Kidney epithelial cell (primary cell): ENCODE data around the gene TMEM50A. TPM values are rescaled to one million over a fixed set of nuclear protein-coding genes. Genes with fewer than 3 reads are reported as not detected.
"Not testable (repeated sequence)": the region's sequence is repeated elsewhere in the genome, so short reads cannot be mapped to it uniquely, and the experiment has no call there.

ENCODE experiments used
- DNase-seq: peaks from one replicate; pipeline ENCODE4 v3.0.0-alpha.2; 2010; ENCODE audit warnings: low read depth
- H3K27me3 ChIP-seq: 2 replicates; pipeline ENCODE4 v1.6.0; 2011; ENCODE audit warnings: low read length; ENCODE audit not compliant: control insufficient read depth, insufficient read depth
- H3K36me3 ChIP-seq: 2 replicates; pipeline ENCODE4 v1.5.1; 2011; ENCODE audit warnings: low read length; ENCODE audit not compliant: control insufficient read depth, insufficient read depth
- H3K4me3 ChIP-seq: 2 replicates; pipeline ENCODE4 v1.5.1; 2011; ENCODE audit warnings: low read depth, mild to moderate bottlenecking, control low read depth, low read length
- total RNA-seq: library from RNA; depleted of rRNA; stranded (reverse); fragments of >200 nt; gene quantifications from 2 replicates; pipeline ENCODE4 v1.2.3, GENCODE V29; 2015
- TF ChIP-seq, protein P1 (sequence below): IDR thresholded peaks from 2 replicates; pipeline ENCODE4 v1.5.1; 2011; ENCODE audit warnings: mild to moderate bottlenecking, moderate library complexity, low read length, control low read depth, inconsistent platforms; ENCODE audit not compliant: insufficient read depth, poor library complexity, severe bottlenecking

The TMEM50A gene
- total RNA-seq, 1 donor from 2014 or later, result 88.5 TPM

DNA sequence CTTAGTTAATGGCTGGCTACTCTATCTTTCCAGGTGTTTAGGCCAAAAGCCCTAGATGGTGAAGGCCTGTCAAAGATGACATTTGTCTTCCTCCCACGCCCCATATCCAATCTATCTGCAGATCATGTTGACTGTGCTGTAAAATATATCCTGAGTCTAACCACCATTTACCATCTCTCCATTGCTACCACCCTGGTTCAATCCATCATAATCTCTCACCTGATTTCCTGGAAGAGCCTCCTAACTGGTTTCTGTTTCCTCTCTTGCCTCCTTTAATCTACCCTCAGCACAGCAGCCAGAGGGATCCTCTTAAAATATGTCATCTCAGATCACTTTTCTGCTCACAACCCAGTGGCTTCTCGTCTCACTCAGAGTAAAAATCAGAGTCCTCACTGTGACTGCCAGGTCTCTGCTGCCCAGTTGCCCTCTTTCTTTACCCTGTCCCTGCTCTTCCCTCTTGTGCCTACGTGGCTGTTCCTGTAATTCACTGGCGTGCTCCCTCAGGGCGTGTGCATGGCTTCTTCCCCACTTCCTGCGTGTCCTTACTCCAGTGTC lies 17.8 kb downstream of the TMEM50A start:
- Histone ChIP-seq H3K4me3 (no peak overlapping the region), H3K27me3 (no peaks in the 10 kb centered on the region), H3K36me3 (no peaks in the 10 kb centered on the region)
- DNase-seq, result no peak
- TF ChIP-seq, protein P1, sequence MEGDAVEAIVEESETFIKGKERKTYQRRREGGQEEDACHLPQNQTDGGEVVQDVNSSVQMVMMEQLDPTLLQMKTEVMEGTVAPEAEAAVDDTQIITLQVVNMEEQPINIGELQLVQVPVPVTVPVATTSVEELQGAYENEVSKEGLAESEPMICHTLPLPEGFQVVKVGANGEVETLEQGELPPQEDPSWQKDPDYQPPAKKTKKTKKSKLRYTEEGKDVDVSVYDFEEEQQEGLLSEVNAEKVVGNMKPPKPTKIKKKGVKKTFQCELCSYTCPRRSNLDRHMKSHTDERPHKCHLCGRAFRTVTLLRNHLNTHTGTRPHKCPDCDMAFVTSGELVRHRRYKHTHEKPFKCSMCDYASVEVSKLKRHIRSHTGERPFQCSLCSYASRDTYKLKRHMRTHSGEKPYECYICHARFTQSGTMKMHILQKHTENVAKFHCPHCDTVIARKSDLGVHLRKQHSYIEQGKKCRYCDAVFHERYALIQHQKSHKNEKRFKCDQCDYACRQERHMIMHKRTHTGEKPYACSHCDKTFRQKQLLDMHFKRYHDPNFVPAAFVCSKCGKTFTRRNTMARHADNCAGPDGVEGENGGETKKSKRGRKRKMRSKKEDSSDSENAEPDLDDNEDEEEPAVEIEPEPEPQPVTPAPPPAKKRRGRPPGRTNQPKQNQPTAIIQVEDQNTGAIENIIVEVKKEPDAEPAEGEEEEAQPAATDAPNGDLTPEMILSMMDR, result no peak

DNA sequence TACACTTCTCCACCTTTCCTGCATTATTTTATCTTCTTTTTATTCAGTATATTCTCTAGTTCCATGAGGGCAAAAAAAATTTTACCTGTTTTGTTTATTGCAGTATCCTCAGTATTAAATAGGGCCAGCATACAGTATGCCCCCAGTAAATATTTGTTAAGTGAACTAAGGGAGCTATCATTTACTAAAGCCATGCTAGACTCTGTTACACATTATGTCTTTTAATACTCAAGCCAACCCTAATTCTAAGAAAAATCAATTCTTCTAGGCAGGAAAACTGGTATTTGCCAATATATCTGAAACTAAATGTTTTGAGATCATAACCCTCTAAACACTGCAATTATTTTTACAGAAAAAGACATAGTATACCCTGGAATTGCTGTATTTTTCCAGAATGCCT lies 18.3 kb downstream of the TMEM50A start:
- no peak for DNase-seq
- no peaks in the 10 kb centered on the region for H3K27me3 ChIP-seq
- TF ChIP-seq, protein P1, result no peak
- no peaks in the 10 kb centered on the region for H3K36me3 ChIP-seq
- H3K4me3 ChIP-seq, result no peak overlapping the region

DNA sequence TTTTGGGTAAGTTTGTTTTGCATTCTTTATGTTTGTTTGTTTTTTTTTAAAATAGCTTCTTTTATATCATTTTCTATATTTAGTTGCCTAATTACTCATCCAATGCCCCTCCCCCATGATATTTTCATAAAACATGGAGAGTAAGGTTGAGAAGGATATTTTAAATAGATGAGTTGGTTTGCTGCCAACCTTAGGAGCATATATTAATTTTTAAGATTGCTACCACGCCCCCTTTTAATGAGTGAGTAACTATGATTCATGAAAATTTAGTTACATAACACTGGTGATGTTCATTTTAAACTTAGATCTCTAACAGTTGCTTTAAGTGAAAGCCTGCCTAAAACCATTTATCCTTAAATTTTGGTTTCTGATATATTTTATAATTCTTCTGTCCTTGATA lies 18.7 kb downstream of the TMEM50A start:
- DNase-seq, result no peak
- TF ChIP-seq, protein P1, result no peak
- Histone ChIP-seq H3K36me3 (no peaks in the 10 kb centered on the region), H3K27me3 (no peaks in the 10 kb centered on the region), H3K4me3 (no peak overlapping the region)

DNA sequence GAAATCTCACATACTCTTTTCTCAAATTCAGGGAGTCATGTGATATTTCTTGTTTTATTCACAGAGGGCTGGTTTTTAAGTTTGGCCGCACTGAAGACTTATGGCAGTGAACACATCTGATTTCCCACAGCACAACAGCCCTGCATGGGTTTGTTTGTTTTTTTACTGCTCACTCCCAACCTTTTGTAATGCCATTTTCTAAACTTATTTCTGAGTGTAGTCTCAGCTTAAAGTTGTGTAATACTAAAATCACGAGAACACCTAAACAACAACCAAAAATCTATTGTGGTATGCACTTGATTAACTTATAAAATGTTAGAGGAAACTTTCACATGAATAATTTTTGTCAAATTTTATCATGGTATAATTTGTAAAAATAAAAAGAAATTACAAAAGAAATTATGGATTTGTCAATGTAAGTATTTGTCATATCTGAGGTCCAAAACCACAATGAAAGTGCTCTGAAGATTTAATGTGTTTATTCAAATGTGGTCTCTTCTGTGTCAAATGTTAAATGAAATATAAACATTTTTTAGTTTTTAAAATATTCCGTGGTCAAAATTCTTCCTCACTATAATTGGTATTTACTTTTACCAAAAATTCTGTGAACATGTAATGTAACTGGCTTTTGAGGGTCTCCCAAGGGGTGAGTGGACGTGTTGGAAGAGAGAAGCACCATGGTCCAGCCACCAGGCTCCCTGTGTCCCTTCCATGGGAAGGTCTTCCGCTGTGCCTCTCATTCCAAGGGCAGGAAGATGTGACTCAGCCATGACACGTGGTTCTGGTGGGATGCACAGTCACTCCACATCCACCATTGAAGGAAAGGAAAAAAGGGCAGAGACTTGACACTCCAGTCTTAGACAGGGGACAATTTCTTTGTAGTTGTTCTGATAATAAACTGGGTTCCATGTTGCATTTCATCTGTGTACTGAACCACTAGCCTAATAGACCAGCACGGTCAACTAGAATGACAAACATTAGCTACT lies 22.8 kb downstream of the TMEM50A start:
- H3K4me3 ChIP-seq, result no peak overlapping the region
- DNase-seq, result no peak
- TF ChIP-seq, protein P1, result no peak

DNA sequence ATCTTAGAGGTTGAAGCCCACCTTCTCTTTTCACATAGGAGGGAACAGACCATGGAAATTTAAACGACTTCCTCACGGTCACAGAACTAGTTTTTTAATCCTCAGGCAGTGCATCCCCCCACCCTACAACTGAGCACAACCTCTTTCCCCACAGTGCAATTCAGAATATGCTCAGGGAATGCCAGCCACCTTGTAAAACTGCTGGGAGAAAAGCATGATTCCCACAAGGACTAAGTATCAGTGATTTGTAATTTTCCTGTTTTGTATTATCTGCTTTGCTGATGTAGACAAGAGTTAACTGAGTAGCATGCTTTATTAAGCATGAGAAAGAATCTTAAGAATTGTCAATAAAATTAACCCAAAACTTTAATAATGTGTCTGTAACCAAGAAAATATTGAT lies 23.8 kb downstream of the TMEM50A start:
- no peaks in the 10 kb centered on the region for H3K36me3 ChIP-seq
- no peak overlapping the region for H3K4me3 ChIP-seq
- TF ChIP-seq, protein P1, result no peak
- H3K27me3 ChIP-seq, result no peaks in the 10 kb centered on the region
- DNase-seq, result no peak

More for the DNA sequence above, 22.8 kb downstream of the TMEM50A start:
- H3K27me3 ChIP-seq, result no peaks in the 10 kb centered on the region
- H3K36me3 ChIP-seq, result no peaks in the 10 kb centered on the region

DNA sequence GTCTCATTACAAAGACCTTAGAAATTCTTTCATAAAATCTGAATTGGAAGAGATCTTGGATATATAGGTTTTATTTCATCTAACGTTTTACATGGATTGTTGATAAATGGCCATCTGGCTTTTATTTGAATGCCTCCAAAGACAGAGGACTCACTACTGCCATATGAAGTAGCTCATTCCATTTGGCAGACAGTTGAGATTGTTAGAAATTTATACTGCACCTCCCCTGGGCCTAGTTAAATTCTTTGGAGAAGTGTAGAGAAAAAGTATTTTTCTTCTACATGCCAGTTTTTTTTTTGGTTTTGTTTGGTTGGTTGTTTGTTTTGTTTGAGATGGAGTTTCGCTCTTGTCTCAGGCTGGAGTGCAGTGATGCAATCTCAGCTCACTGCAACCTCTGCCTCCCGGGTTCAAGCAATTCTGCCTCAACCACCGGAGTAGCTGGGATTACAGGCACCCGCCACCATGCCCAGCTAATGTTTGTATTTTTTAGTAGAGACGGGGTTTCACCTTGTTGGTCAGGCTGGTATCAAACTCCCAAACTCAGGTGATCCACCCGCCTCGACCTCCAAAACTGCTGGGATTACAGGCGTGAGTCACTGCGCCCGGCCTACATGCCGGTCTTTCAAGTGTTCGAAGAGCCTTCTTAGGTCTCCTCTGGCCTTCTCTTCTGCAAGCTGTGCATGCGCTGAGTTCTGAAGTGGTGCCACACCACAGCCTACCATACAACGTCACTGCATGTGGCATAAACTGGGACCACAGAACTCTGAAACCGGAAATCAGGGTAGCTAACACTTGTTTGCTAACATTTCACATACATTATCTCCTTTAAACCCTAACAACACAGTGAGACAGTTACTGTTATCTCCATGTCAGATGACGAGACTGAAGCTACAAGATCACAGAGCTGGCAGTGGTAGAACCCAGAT lies 24.8 kb downstream of the TMEM50A start:
- H3K36me3 ChIP-seq, DNase-seq, H3K27me3 ChIP-seq, H3K4me3 ChIP-seq: not testable (repeated sequence)
